ENCODE data around the gene CD276. TPM values are rescaled to one million over a fixed set of nuclear protein-coding genes. Genes with fewer than 3 reads are reported as not detected.

Gene CD276
- total RNA-seq, 1 experiment from 2014 or later: 133 TPM

- Histone ChIP-seq H3K9ac (ENCODE audit: extremely low read depth, insufficient read length, low read length) (no peak overlapping the region), H3K4me1 (ENCODE audit: insufficient read depth, low read length) (peaks cover 11% of the 10 kb centered on the region), H4K5ac (ENCODE audit: insufficient read length, low read depth, low read length) (no peak overlapping the region), H3K9me3 (ENCODE audit: control insufficient read depth, low read depth, low read length) (no peaks in the 10 kb centered on the region), H4K20me1 (ENCODE audit: control insufficient read depth, insufficient read depth, insufficient read length) (no peaks in the 10 kb centered on the region), H3K23ac (ENCODE audit: insufficient read length, low read depth, low read length) (no peak overlapping the region), H3K79me1 (ENCODE audit: insufficient read depth, low read depth, low read length, poor library complexity, severe bottlenecking) (no peaks in the 10 kb centered on the region), H3K4me2 (ENCODE audit: insufficient read depth, insufficient read length, low read length) (no peak overlapping the region), H3K56ac (ENCODE audit: insufficient read length, low read depth, low read length) (no peak overlapping the region), H2BK15ac (ENCODE audit: low read depth, low read length) (no peak overlapping the region), H3K79me2 (ENCODE audit: insufficient read depth, low read length) (no peaks in the 10 kb centered on the region), H3K18ac (ENCODE audit: insufficient read length, low read depth, low read length) (no peak overlapping the region), H2BK120ac (ENCODE audit: low read depth, low read length, poor library complexity, severe bottlenecking) (no peak overlapping the region), H4K8ac (replicated peaks; ENCODE audit: insufficient read length, low read depth, low read length) (no peak overlapping the region), H3K4ac (ENCODE audit: low read depth, low read length) (no peak overlapping the region), H2BK12ac (ENCODE audit: insufficient read length, low read depth, low read length) (no peak overlapping the region), H4K91ac (ENCODE audit: insufficient read length, low read depth, low read length) (no peak overlapping the region), H2BK5ac (ENCODE audit: insufficient read length, low read length) (no peak overlapping the region), H2AK5ac (ENCODE audit: insufficient read length, low read length) (no peak overlapping the region), H2BK20ac (ENCODE audit: low read depth, low read length, poor library complexity, severe bottlenecking) (no peak overlapping the region), H3K27me3 (ENCODE audit: insufficient read depth, low read length) (peaks cover 2% of the 10 kb centered on the region; the same call in 1 of the 2 replicates), H2AFZ (ENCODE audit: low read length) (no peak overlapping the region), H3K14ac (ENCODE audit: insufficient read depth, low read length) (no peak overlapping the region), H3K27ac (ENCODE audit: insufficient read length, low read depth, low read length) (no peak overlapping the region), H3T11ph (ENCODE audit: low read length) (no peak overlapping the region), H3K23me2 (ENCODE audit: insufficient read length, low read depth, low read length, poor library complexity, severe bottlenecking) (peaks cover 20% of the 10 kb centered on the region)
- H3K4me3 Mint-ChIP-seq: no peak overlapping the region
- no peak for DNase-seq
- no peak overlapping the region for H3K27ac Mint-ChIP-seq
- no peaks in the 10 kb centered on the region for H3K9me3 Mint-ChIP-seq
- peaks cover 41% of the 10 kb centered on the region for H3K27me3 Mint-ChIP-seq (ENCODE audit: low read depth)
- peaks cover 20 to 24% of the 10 kb centered on the region in 2 experiments for H3K4me1 Mint-ChIP-seq
- H3K36me3 Mint-ChIP-seq (ENCODE audit: insufficient read depth in 1 of 3, low read depth in 3 of 3): no peaks in the 10 kb centered on the region
- TF ChIP-seq, protein P1, sequence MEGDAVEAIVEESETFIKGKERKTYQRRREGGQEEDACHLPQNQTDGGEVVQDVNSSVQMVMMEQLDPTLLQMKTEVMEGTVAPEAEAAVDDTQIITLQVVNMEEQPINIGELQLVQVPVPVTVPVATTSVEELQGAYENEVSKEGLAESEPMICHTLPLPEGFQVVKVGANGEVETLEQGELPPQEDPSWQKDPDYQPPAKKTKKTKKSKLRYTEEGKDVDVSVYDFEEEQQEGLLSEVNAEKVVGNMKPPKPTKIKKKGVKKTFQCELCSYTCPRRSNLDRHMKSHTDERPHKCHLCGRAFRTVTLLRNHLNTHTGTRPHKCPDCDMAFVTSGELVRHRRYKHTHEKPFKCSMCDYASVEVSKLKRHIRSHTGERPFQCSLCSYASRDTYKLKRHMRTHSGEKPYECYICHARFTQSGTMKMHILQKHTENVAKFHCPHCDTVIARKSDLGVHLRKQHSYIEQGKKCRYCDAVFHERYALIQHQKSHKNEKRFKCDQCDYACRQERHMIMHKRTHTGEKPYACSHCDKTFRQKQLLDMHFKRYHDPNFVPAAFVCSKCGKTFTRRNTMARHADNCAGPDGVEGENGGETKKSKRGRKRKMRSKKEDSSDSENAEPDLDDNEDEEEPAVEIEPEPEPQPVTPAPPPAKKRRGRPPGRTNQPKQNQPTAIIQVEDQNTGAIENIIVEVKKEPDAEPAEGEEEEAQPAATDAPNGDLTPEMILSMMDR (conservative IDR thresholded peaks at IDR 0.05): no peak
- WGBS (ENCODE audit: extremely low coverage, insufficient read length, low lambda C conversion rate): no CpG with 5 or more reads among the region's 3 CpGs
These were observed 71.8 kb downstream of the CD276 start for GRCh38 chr15:73755946-73756345.
